ENCODE data around the gene POF1B. TPM values are rescaled to one million over a fixed set of nuclear protein-coding genes. Genes with fewer than 3 reads are reported as not detected.
A peak's percentile ranks its signal among the peaks of the same experiment; 100 is the strongest.

POF1B gene
- total and polyA plus RNA-seq, 2 of the 4 experiments (the other 2 are of a cell fraction) = not detected

DNA sequence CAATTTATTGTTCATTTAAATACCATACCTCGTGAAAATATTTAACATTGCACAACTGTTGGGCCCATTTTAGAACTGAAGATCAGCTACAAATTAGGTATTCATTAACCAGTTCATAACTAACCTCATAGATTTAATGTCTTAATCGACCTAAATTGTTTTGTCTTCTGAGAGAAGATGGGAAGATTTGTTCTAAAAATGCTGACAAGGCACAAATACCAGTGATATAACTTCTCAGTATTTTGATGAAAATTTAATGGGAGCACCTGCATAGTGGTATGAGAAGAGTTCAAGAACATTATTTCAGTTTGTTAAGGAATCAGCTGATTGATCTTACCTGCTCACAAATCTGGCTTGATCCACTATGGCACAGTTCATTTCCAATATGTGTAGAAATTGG is 33.9 kb downstream of the POF1B start:
- Histone ChIP-seq H4K5ac (ENCODE audit: low read depth, low read length) (no peak overlapping the region), H3K36me3 (ENCODE audit: control insufficient read depth, insufficient read depth, low read length) (no peaks in the 10 kb centered on the region), H2BK5ac (ENCODE audit: low read depth, low read length, poor library complexity, severe bottlenecking) (no peak overlapping the region), H2AFZ (replicated peaks; ENCODE audit: low read length, poor library complexity) (no peak overlapping the region), H3K18ac (ENCODE audit: low read depth, low read length) (no peak overlapping the region), H3K9ac (ENCODE audit: low read depth, low read length) (no peak overlapping the region), H3K14ac (replicated peaks; ENCODE audit: low read depth, low read length) (no peak overlapping the region), H2AK5ac (ENCODE audit: low read depth, low read length) (no peak overlapping the region), H3K9me1 (ENCODE audit: insufficient read depth, low read length) (no peaks in the 10 kb centered on the region), H2AK9ac (replicated peaks; ENCODE audit: low read depth, low read length, poor library complexity) (no peak overlapping the region), H3K56ac (ENCODE audit: extremely low read depth, insufficient read depth, low read length) (no peak overlapping the region), H3K27ac (ENCODE audit: insufficient read depth, low read length) (no peak overlapping the region), H4K8ac (ENCODE audit: low read depth in 2 of 2, low read length in 2 of 2) (no peak overlapping the region), H3K79me1 (ENCODE audit: low read depth in 1 of 2, low read length in 2 of 2) (no peaks in the 10 kb centered on the region), H3K4ac (ENCODE audit: low read depth, low read length) (no peak overlapping the region), H2BK15ac (ENCODE audit: low read depth, low read length) (no peak overlapping the region), H4K91ac (ENCODE audit: insufficient read depth, low read depth, low read length) (no peak overlapping the region), H3K23ac (ENCODE audit: low read depth, low read length) (no peak overlapping the region), H3K4me3 (ENCODE audit: insufficient read depth, low read depth, low read length) (no peak overlapping the region), H3K9me3 (ENCODE audit: control insufficient read depth, insufficient read depth, low read length) (no peaks in the 10 kb centered on the region), H2BK20ac (ENCODE audit: low read depth, low read length) (no peak overlapping the region), H3K4me2 (ENCODE audit: low read depth, low read length) (no peak overlapping the region), H3K27me3 (ENCODE audit: control insufficient read depth, insufficient read depth, low read length) (no peaks in the 10 kb centered on the region), H3K4me1 (ENCODE audit: control insufficient read depth, insufficient read depth, low read length) (no peaks in the 10 kb centered on the region), H2BK120ac (ENCODE audit: low read depth, low read length) (no peak overlapping the region), H4K20me1 (ENCODE audit: insufficient read depth, low read length) (no peaks in the 10 kb centered on the region)
- ChIA-PET CTCF (no interaction called here), POLR2A (ENCODE audit: unreplicated experiment) (no interaction called here)
- in situ Hi-C loops (cut with MboI; ENCODE audit: low sequenced_read_pairs) (no loop called here), dilution Hi-C loops (cut with HindIII; ENCODE audit: low sequenced_read_pairs, unreplicated experiment) (no loop called here), intact Hi-C loops (cut with micrococcal nuclease) (no loop called here)
- TF ChIP-seq MAZ (IDR thresholded peaks at IDR 0.05; ENCODE audit: borderline replicate concordance, low read depth, low read length) (no peak), MAFK (IDR thresholded peaks at IDR 0.05; ENCODE audit: low read depth, low read length) (peak; percentile 100)
- ATAC-seq (ENCODE audit: low read depth) (no peak), DNase-seq (no peak)
- WGBS, 2 experiments (ENCODE audit: extremely low coverage in 2 of 2, insufficient read length in 1 of 2) = no CpG with 5 or more reads among the region's 2 CpGs
- no TSS peak for BruUV-seq (replicated peaks)
